ENCODE data around the gene CNNM2.

CNNM2 gene

DNA sequence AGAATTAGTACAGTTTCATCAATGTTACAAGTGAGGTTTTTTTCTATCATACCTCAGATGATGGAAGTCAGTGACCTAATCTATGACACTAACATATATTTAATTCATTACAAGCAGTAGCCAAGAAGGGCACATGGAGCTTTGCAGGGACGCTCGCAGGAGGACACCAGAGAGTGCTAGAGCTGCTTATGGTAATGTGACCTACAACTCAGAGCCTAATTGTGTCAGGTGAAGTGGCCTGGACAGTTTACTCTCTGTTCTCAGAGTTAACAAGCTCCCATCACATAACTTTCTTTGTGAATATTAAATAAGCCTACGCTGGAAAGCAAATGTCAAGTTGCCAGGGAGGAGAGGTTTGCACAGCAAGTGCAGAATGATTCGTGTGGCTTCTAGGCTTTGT, 11.6 kb upstream of the CNNM2 start (continued):
- no peak for TF ChIP-seq ZNF776 (tag by site-specific recombination; IDR thresholded peaks at IDR 0.05; ENCODE audit: borderline replicate concordance)
- TF ChIP-seq, protein P1, sequence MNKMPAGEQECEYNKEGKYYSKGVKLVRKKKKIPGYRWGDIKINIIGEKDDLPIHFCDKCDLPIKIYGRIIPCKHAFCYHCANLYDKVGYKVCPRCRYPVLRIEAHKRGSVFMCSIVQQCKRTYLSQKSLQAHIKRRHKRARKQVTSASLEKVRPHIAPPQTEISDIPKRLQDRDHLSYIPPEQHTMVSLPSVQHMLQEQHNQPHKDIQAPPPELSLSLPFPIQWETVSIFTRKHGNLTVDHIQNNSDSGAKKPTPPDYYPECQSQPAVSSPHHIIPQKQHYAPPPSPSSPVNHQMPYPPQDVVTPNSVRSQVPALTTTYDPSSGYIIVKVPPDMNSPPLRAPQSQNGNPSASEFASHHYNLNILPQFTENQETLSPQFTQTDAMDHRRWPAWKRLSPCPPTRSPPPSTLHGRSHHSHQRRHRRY (tag by site-specific recombination; IDR thresholded peaks at IDR 0.05), result no peak
- TF ChIP-seq, protein P2, sequence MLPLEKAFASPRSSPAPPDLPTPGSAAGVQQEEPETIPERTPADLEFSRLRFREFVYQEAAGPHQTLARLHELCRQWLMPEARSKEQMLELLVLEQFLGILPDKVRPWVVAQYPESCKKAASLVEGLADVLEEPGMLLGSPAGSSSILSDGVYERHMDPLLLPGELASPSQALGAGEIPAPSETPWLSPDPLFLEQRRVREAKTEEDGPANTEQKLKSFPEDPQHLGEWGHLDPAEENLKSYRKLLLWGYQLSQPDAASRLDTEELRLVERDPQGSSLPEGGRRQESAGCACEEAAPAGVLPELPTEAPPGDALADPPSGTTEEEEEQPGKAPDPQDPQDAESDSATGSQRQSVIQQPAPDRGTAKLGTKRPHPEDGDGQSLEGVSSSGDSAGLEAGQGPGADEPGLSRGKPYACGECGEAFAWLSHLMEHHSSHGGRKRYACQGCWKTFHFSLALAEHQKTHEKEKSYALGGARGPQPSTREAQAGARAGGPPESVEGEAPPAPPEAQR (tag by site-specific recombination; IDR thresholded peaks at IDR 0.05), result no peak
- TF ChIP-seq ZNF23 (tag by site-specific recombination; IDR thresholded peaks at IDR 0.05; ENCODE audit: borderline replicate concordance), result no peak
- no peak for TF ChIP-seq ZNF76 (tag by site-specific recombination; IDR thresholded peaks at IDR 0.05; ENCODE audit: borderline replicate concordance, low read depth)
- no peak for TF ChIP-seq ZNF785 (tag by site-specific recombination; IDR thresholded peaks at IDR 0.05)
- no peak for TF ChIP-seq ZNF548 (tag by site-specific recombination; IDR thresholded peaks at IDR 0.05)
- TF ChIP-seq ZFP37 (tag by site-specific recombination; IDR thresholded peaks at IDR 0.05), result no peak

DNA sequence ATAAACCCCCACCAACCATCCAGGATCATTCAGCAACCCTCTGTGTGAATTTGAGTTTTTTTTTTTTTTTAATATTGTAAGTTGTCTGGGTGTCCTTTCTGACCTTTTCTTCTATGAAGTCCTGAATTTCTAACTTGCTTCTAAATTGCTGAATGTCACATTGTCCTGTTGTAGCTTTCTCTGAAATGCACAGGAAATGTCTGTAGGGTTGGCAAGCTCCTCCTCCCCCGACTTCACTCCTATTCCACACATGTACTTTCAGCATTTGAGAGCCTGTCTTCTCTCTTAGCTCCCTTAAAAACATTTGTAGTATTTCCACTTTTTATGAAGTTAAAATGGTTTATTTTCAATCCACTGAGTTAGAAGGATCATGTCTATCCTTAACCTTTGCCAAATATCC, 3.3 kb upstream of the CNNM2 start:
- POLR2A ChIA-PET, result interaction anchor here (0.7 kb wide), 1 partner anchor 316 kb away, joined by 4 read pairs; no protein-coding TSS in a partner anchor
- H3K4me3 ChIP-seq (ENCODE audit: low read depth, low read length), result no peak overlapping the region
- TF ChIP-seq ZNF266 (tag by site-specific recombination; IDR thresholded peaks at IDR 0.05; ENCODE audit: low read depth) (no peak), ZNF391 (tag by site-specific recombination; IDR thresholded peaks at IDR 0.05; ENCODE audit: borderline replicate concordance, low read depth) (no peak), ZNF837 (tag by site-specific recombination; IDR thresholded peaks at IDR 0.05) (no peak), ZNF548 (tag by site-specific recombination; IDR thresholded peaks at IDR 0.05) (no peak), ZNF561 (tag by site-specific recombination; IDR thresholded peaks at IDR 0.05; ENCODE audit: borderline replicate concordance) (no peak), ZNF433 (tag by site-specific recombination; IDR thresholded peaks at IDR 0.05; ENCODE audit: low read depth) (no peak), ZNF341 (tag by site-specific recombination; IDR thresholded peaks at IDR 0.05; ENCODE audit: low read depth) (no peak), ZNF623 (tag by site-specific recombination; IDR thresholded peaks at IDR 0.05) (no peak), ZNF24 (tag by site-specific recombination; IDR thresholded peaks at IDR 0.05) (no peak), KLF16 (tag by site-specific recombination; IDR thresholded peaks at IDR 0.05) (no peak), KLF7 (tag by site-specific recombination; IDR thresholded peaks at IDR 0.05; ENCODE audit: borderline replicate concordance) (no peak), ZNF707 (tag by site-specific recombination; IDR thresholded peaks at IDR 0.05) (no peak), ZEB2 (tag by site-specific recombination; IDR thresholded peaks at IDR 0.05) (no peak), GLI2 (tag by site-specific recombination; IDR thresholded peaks at IDR 0.05; ENCODE audit: borderline replicate concordance, low read depth) (no peak), GLI4 (tag by site-specific recombination; IDR thresholded peaks at IDR 0.05) (no peak)
- TF ChIP-seq, protein P3, sequence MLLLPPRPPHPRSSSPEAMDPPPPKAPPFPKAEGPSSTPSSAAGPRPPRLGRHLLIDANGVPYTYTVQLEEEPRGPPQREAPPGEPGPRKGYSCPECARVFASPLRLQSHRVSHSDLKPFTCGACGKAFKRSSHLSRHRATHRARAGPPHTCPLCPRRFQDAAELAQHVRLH (tag by site-specific recombination; IDR thresholded peaks at IDR 0.05), result no peak
- TF ChIP-seq, protein P4, sequence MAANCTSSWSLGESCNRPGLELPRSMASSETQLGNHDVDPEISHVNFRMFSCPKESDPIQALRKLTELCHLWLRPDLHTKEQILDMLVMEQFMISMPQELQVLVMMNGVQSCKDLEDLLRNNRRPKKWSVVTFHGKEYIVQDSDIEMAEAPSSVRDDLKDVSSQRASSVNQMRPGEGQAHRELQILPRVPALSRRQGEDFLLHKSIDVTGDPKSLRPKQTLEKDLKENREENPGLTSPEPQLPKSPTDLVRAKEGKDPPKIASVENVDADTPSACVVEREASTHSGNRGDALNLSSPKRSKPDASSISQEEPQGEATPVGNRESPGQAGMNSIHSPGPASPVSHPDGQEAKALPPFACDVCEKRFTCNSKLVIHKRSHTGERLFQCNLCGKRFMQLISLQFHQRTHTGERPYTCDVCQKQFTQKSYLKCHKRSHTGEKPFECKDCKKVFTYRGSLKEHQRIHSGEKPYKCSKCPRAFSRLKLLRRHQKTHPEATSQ (tag by site-specific recombination; IDR thresholded peaks at IDR 0.05), result no peak
- TF ChIP-seq, protein P5, sequence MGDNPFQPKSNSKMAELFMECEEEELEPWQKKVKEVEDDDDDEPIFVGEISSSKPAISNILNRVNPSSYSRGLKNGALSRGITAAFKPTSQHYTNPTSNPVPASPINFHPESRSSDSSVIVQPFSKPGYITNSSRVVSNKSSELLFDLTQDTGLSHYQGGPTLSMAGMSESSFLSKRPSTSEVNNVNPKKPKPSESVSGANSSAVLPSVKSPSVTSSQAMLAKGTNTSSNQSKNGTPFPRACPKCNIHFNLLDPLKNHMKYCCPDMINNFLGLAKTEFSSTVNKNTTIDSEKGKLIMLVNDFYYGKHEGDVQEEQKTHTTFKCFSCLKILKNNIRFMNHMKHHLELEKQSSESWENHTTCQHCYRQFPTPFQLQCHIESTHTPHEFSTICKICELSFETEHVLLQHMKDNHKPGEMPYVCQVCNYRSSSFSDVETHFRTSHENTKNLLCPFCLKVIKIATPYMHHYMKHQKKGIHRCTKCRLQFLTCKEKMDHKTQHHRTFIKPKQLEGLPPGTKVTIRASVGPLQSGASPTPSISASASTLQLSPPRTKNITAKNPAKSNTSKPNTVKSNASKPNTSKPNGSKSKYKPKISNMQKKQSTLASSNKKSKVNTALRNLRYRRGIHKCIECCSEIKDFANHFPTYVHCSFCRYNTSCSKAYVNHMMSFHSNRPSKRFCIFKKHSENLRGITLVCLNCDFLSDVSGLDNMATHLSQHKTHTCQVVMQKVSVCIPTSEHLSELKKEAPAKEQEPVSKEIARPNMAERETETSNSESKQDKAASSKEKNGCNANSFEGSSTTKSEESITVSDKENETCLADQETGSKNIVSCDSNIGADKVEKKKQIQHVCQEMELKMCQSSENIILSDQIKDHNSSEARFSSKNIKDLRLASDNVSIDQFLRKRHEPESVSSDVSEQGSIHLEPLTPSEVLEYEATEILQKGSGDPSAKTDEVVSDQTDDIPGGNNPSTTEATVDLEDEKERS (tag by site-specific recombination; IDR thresholded peaks at IDR 0.05), result no peak
- H3K4me1 ChIP-seq (ENCODE audit: control insufficient read depth, insufficient read depth, low read length), result no peaks in the 10 kb centered on the region
- CTCF ChIA-PET, result interaction anchor here (0.6 to 6.0 kb wide), 3 partner anchors 13 to 78 kb away, joined by 3 to 32 read pairs (median 3); partner anchors contain the start of gene CYP17A1
- no peaks in the 10 kb centered on the region for H3K9me3 ChIP-seq (ENCODE audit: control insufficient read depth, insufficient read depth, low read depth, low read length)
- H3K27ac ChIP-seq (ENCODE audit: extremely low read depth, low read depth, low read length), result no peak overlapping the region
- H3K36me3 ChIP-seq (ENCODE audit: control insufficient read depth in 2 of 2, insufficient read depth in 1 of 2, low read length in 2 of 2), result no peaks in the 10 kb centered on the region

Data from HEK293 (cell line).